ENCODE data around the gene MYH13. TPM values are rescaled to one million over a fixed set of nuclear protein-coding genes. Genes with fewer than 3 reads are reported as not detected.
"Not testable (repeated sequence)": the region's sequence is repeated elsewhere in the genome, so short reads cannot be mapped to it uniquely, and the experiment has no call there.

MYH13 gene
- polyA plus RNA-seq, 1 of the 3 experiments (the other 2 are of a cell fraction), result not detected

DNA sequence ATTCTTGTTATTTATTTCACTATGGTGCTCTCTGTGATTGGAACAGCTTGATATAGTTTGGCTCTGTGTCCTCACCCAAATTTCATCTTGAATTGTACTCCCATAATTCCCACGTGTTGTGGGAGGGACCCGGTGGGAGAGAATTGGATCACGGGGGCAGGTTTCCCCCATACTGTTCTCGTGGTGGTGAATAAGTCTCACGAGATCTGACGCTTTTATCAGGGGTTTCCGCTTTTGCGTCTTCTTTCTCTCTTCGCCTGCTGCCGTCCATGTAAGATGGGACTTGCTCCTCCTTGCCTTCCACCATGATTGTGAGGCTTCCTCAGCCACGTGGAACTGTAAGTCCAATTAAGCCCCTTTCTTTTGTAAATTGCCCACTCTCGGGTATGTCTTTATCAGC is 81.2 kb downstream of the MYH13 start:
- TF ChIP-seq, protein P1, sequence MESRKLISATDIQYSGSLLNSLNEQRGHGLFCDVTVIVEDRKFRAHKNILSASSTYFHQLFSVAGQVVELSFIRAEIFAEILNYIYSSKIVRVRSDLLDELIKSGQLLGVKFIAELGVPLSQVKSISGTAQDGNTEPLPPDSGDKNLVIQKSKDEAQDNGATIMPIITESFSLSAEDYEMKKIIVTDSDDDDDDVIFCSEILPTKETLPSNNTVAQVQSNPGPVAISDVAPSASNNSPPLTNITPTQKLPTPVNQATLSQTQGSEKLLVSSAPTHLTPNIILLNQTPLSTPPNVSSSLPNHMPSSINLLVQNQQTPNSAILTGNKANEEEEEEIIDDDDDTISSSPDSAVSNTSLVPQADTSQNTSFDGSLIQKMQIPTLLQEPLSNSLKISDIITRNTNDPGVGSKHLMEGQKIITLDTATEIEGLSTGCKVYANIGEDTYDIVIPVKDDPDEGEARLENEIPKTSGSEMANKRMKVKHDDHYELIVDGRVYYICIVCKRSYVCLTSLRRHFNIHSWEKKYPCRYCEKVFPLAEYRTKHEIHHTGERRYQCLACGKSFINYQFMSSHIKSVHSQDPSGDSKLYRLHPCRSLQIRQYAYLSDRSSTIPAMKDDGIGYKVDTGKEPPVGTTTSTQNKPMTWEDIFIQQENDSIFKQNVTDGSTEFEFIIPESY (IDR thresholded peaks at IDR 0.05; ENCODE audit: borderline replicate concordance, low read depth), result peak; percentile 85
- TF ChIP-seq, protein P2, sequence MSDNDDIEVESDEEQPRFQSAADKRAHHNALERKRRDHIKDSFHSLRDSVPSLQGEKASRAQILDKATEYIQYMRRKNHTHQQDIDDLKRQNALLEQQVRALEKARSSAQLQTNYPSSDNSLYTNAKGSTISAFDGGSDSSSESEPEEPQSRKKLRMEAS (IDR thresholded peaks at IDR 0.05; ENCODE audit: low read depth), result 0 out of 2 replicates have a peak, but pooled peaks have one; percentile 22
- TF ChIP-seq CHD2 (IDR thresholded peaks at IDR 0.05; ENCODE audit: low read length, partially characterized antibody) (peak; percentile 32), TAF1 (IDR thresholded peaks at IDR 0.05; ENCODE audit: borderline replicate concordance, low read depth, low read length) (peak; percentile 28; the same call in 1 of the 2 replicates)
- not testable (repeated sequence) for H3K4me1 ChIP-seq (ENCODE audit: control insufficient read depth in 1 of 2, insufficient read depth in 2 of 2, low read depth in 1 of 2, low read length in 1 of 2)

DNA sequence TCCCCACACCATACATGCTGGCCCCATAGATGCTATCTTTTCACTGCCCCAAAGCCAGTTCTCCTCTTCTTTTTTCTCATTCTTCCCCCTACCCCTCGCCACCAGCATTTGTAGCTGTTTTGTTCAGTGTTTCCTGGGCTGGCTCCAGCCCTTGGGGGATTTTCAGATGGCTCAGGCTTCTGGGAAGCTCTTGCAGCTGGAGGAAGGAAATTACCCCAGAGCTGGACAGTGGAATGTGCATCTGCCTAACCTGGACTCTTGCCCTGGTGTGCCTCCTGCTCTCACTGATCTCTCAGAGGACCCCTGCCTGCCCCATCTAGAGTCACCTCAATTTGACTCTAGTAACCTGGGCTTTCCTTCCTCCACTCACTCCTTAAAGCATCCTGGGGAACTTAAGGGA is 82.8 kb downstream of the MYH13 start:
- Histone ChIP-seq H3K4me2 (no peak overlapping the region), H3K27me3 (ENCODE audit: insufficient read depth) (peaks cover 16% of the 10 kb centered on the region; the same call in 1 of the 2 replicates), H3K9me3 (no peaks in the 10 kb centered on the region), H3K4me3 (ENCODE audit: low read depth in 2 of 2, low read length in 1 of 2) (no peak overlapping the region), H3F3A (replicated peaks; ENCODE audit: insufficient read depth) (no peaks in the 10 kb centered on the region), H4K20me1 (ENCODE audit: insufficient read depth) (no peaks in the 10 kb centered on the region), H3K9ac (no peak overlapping the region), H3K4me1 (ENCODE audit: control insufficient read depth in 1 of 2, insufficient read depth in 2 of 2, low read depth in 1 of 2, low read length in 1 of 2) (no peaks in the 10 kb centered on the region), H3K79me2 (ENCODE audit: insufficient read depth) (no peaks in the 10 kb centered on the region), H2AFZ (ENCODE audit: low read depth) (no peak overlapping the region), H3K36me3 (replicated peaks in 1 of 2; ENCODE audit: control insufficient read depth in 1 of 2, insufficient read depth in 2 of 2, low read length in 1 of 2) (no peaks in the 10 kb centered on the region), H3K27ac (ENCODE audit: low read depth in 2 of 2, low read length in 1 of 2) (no peak overlapping the region), H3K9me2 (no peaks in the 10 kb centered on the region)
- CTCF ChIA-PET, result interaction anchor here (1.3 kb wide), 1 partner anchor 327 kb away, joined by 4 read pairs; no protein-coding TSS in a partner anchor
- TF ChIP-seq FOXM1 (IDR thresholded peaks at IDR 0.05; ENCODE audit: low read depth) (no peak), RXRA (IDR thresholded peaks at IDR 0.05; ENCODE audit: borderline replicate concordance, low read depth) (no peak), NFIC (IDR thresholded peaks at IDR 0.05; ENCODE audit: borderline replicate concordance) (no peak), TAF1 (IDR thresholded peaks at IDR 0.05; ENCODE audit: borderline replicate concordance, low read depth, low read length) (no peak), EP300 (IDR thresholded peaks at IDR 0.05; ENCODE audit: borderline replicate concordance in 1 of 2, low read depth in 1 of 2, low read length in 1 of 2) (no peak), TCF12 (IDR thresholded peaks at IDR 0.05) (no peak), SIN3A (IDR thresholded peaks at IDR 0.05; ENCODE audit: borderline replicate concordance, low read depth, low read length) (no peak), YY1 (IDR thresholded peaks at IDR 0.05; ENCODE audit: low read depth) (no peak)
- TF ChIP-seq, protein P3, sequence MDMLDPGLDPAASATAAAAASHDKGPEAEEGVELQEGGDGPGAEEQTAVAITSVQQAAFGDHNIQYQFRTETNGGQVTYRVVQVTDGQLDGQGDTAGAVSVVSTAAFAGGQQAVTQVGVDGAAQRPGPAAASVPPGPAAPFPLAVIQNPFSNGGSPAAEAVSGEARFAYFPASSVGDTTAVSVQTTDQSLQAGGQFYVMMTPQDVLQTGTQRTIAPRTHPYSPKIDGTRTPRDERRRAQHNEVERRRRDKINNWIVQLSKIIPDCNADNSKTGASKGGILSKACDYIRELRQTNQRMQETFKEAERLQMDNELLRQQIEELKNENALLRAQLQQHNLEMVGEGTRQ (IDR thresholded peaks at IDR 0.05; ENCODE audit: borderline replicate concordance, low read depth, low read length), result no peak
- WGBS (ENCODE audit: low lambda C conversion rate), result 4% methylated on average over 1 of the region's 1 CpG
- no peak for DNase-seq
- POLR2A ChIA-PET, result no interaction called here

More for the DNA sequence above, 81.2 kb downstream of the MYH13 start:
- H3K9me3 ChIP-seq; H3K27ac ChIP-seq (ENCODE audit: low read depth in 2 of 2, low read length in 1 of 2); H4K20me1 ChIP-seq (ENCODE audit: insufficient read depth); CTCF ChIA-PET; H3K36me3 ChIP-seq (replicated peaks in 1 of 2; ENCODE audit: control insufficient read depth in 1 of 2, insufficient read depth in 2 of 2, low read length in 1 of 2); H2AFZ ChIP-seq (ENCODE audit: low read depth); POLR2A ChIA-PET; H3K79me2 ChIP-seq (ENCODE audit: insufficient read depth); H3K9me2 ChIP-seq; DNase-seq; H3F3A ChIP-seq (replicated peaks; ENCODE audit: insufficient read depth): not testable (repeated sequence)
- Histone ChIP-seq H3K4me2 (peak overlapping the region; percentile 53), H3K9ac (peak overlapping the region; percentile 38; the same call in 1 of the 2 replicates), H3K27me3 (ENCODE audit: insufficient read depth) (peaks cover 10% of the 10 kb centered on the region; the same call in 1 of the 2 replicates), H3K4me3 (ENCODE audit: low read depth in 2 of 2, low read length in 1 of 2) (peak overlapping the region; percentile 45 to 58)
- WGBS (ENCODE audit: low lambda C conversion rate), result 20% methylated on average over 12 of the region's 12 CpGs

All from SK-N-SH (cell line).